Kidney epithelial cell (primary cell): Measurements from ENCODE around the gene SV2C. TPM values are rescaled to one million over a fixed set of nuclear protein-coding genes. Genes with fewer than 3 reads are reported as not detected.

ENCODE experiments used
- DNase-seq: peaks from one replicate; pipeline ENCODE4 v3.0.0-alpha.2; 2010; ENCODE audit warnings: low read depth
- H3K27me3 ChIP-seq: 2 replicates; pipeline ENCODE4 v1.6.0; 2011; ENCODE audit warnings: low read length; ENCODE audit not compliant: control insufficient read depth, insufficient read depth
- H3K36me3 ChIP-seq: 2 replicates; pipeline ENCODE4 v1.5.1; 2011; ENCODE audit warnings: low read length; ENCODE audit not compliant: control insufficient read depth, insufficient read depth
- H3K4me3 ChIP-seq: 2 replicates; pipeline ENCODE4 v1.5.1; 2011; ENCODE audit warnings: low read depth, mild to moderate bottlenecking, control low read depth, low read length
- CTCF ChIP-seq: IDR thresholded peaks from 2 replicates; pipeline ENCODE4 v1.5.1; 2011; ENCODE audit warnings: mild to moderate bottlenecking, moderate library complexity, low read length, control low read depth, inconsistent platforms; ENCODE audit not compliant: insufficient read depth, poor library complexity, severe bottlenecking
- total RNA-seq: library from RNA; depleted of rRNA; stranded (reverse); fragments of >200 nt; gene quantifications from 2 replicates; pipeline ENCODE4 v1.2.3, GENCODE V29; 2015

SV2C gene
- total RNA-seq, 1 donor from 2014 or later, result 0.04 TPM

GRCh38 chr5:76252437-76252836 lies 169.3 kb downstream of the SV2C start:
- no peak for TF ChIP-seq CTCF
- Histone ChIP-seq H3K27me3 (no peaks in the 10 kb centered on the region), H3K36me3 (no peaks in the 10 kb centered on the region), H3K4me3 (no peak overlapping the region)
- DNase-seq, result peak; percentile 1

DNA sequence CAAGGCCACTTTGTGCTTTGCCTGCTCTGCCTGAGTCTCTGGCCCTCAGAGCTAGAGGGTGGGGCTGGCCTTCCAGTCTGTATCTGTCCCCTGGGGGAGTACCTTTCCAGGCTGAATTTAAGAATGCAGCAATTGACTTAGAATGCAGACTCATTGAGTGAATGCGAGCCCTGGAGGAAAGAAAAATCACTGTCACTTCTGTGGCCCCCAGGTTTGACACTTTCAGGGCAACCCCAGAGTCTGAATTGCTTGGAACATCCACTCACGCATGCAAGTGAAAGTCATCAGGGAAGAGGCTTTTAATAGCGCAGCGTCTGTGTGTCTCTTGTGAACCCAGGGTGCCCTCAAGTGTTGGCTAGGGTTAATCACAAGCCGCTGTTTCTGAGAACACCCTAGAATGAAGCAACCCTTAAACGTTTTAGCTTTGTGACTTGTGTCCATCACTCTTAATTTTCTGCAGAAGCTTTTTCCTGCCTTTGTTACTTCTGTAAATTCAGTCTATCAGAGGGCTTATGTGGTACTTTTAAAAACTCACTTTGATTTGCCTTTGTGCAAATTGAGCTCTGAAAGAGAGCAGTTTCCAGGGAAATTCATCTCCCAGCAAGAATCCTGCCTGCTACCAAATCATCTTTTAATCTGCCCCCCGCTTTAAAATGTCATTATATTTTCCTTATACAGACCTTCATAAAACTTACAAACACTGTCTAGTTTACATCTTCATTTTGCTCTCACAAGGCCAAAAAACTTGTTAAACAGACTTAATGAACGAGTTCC lies 173.1 kb downstream of the SV2C start:
- H3K4me3 ChIP-seq, result no peak overlapping the region
- DNase-seq, result peak; percentile 44
- peak; percentile 83 for TF ChIP-seq CTCF
- no peaks in the 10 kb centered on the region for H3K27me3 ChIP-seq
- no peaks in the 10 kb centered on the region for H3K36me3 ChIP-seq

DNA sequence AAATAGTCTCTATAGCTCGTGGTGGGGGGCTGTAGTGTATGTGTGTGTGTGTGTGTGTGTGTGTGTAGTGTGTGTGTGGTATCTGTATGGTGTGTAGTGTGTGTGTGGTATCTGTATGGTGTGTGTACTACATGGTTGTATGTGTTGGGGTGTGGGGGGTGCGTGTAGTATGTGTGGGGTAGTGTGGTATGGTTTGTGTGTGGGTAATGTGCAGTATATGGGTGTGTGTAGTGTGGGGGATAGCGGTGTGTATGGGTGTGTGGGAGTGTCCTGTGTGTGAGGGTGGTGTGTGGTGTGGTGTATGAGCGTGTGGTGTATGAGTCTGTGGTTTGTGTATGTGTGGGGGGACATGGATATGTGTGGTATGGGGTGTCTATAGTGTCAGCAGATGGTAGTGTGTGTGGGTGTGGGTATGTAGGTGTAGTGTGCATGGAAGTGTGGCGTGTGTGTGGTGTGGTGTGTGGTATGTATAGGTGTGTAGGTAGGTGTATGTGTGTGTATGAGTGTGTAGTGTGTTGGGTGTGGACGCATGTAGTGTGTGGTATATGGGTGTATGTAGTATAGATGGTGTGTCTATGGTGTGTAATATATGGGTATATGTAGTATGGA lies 174.1 kb downstream of the SV2C start:
- no peak for TF ChIP-seq CTCF
- H3K4me3 ChIP-seq, result no peak overlapping the region
- H3K36me3 ChIP-seq, result no peaks in the 10 kb centered on the region
- no peak for DNase-seq
- H3K27me3 ChIP-seq, result no peaks in the 10 kb centered on the region

GRCh38 chr5:76257897-76258296 lies 174.7 kb downstream of the SV2C start:
- Histone ChIP-seq H3K4me3 (no peak overlapping the region), H3K27me3 (no peaks in the 10 kb centered on the region), H3K36me3 (no peaks in the 10 kb centered on the region)
- TF ChIP-seq CTCF, result no peak
- no peak for DNase-seq

DNA sequence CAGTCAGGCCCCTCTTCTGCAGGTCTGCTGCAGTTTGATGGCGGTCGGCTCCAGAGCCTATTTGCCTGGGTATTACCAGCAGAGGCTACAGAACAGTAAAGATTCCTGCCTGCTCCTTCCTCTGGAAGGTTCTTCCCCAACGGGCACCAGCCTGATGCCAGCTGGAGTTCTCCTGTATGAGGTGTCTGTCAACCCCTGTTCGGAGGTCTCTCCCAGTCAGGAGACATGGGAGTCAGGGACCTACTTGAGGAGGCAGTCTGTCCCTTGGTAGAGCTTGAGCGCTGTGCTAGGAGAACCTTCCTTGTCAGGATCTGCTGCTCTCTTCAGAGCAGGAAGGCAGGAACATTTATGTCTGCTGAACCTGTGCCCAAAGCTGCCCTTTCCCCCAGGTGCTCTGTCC lies 181.5 kb downstream of the SV2C start:
- DNase-seq, result no peak
- Histone ChIP-seq H3K4me3 (no peak overlapping the region), H3K27me3 (no peaks in the 10 kb centered on the region), H3K36me3 (no peaks in the 10 kb centered on the region)
- TF ChIP-seq CTCF, result no peak
